GM12873 (cell line): ENCODE measurements around the gene TSNAX.

Source experiments
- TF ChIP-seq, protein P1 (sequence below): IDR thresholded peaks from 2 replicates; pipeline ENCODE4 v1.5.1; 2012; ENCODE audit warnings: low read depth, mild to moderate bottlenecking, moderate library complexity, low read length, control low read depth; ENCODE audit not compliant: insufficient read depth; ENCODE audit errors: missing control alignments

The TSNAX gene

DNA sequence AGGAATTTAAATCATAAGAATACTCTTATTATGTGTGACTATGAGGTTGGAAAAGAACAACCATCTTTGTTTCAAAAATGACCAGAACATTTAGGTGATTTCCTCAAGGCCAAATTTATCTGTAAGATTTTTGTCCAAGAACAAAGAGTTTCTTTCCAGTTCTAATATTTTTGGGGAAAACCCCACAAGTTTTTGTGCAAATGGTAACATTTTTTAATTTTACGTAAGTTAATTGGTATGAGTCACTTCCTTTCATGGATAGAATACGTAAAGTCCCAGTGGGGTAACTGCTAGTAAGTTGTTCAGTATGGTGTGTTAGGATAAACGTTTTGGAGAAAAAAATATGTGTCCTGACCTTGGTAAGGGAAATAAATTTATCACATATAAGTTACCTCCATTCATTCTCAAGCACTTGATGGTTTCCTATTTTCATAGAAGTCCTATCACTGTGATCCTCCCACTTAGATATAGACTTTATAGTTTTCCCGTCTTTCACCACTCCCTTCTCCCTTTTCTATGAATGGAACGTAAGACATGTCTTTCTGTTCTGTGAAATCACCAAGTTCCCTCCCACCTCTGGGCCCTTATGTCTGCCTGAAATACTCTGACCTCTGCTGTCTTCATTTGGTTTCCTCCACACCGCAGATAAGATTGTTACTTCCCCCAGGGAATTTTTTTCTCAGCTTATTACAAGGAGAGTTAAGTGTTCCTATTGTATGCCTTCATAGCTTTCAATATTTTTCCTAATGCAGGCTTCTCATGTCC lies 34.9 kb upstream of the TSNAX start:
- TF ChIP-seq, protein P1, sequence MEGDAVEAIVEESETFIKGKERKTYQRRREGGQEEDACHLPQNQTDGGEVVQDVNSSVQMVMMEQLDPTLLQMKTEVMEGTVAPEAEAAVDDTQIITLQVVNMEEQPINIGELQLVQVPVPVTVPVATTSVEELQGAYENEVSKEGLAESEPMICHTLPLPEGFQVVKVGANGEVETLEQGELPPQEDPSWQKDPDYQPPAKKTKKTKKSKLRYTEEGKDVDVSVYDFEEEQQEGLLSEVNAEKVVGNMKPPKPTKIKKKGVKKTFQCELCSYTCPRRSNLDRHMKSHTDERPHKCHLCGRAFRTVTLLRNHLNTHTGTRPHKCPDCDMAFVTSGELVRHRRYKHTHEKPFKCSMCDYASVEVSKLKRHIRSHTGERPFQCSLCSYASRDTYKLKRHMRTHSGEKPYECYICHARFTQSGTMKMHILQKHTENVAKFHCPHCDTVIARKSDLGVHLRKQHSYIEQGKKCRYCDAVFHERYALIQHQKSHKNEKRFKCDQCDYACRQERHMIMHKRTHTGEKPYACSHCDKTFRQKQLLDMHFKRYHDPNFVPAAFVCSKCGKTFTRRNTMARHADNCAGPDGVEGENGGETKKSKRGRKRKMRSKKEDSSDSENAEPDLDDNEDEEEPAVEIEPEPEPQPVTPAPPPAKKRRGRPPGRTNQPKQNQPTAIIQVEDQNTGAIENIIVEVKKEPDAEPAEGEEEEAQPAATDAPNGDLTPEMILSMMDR = no peak

DNA sequence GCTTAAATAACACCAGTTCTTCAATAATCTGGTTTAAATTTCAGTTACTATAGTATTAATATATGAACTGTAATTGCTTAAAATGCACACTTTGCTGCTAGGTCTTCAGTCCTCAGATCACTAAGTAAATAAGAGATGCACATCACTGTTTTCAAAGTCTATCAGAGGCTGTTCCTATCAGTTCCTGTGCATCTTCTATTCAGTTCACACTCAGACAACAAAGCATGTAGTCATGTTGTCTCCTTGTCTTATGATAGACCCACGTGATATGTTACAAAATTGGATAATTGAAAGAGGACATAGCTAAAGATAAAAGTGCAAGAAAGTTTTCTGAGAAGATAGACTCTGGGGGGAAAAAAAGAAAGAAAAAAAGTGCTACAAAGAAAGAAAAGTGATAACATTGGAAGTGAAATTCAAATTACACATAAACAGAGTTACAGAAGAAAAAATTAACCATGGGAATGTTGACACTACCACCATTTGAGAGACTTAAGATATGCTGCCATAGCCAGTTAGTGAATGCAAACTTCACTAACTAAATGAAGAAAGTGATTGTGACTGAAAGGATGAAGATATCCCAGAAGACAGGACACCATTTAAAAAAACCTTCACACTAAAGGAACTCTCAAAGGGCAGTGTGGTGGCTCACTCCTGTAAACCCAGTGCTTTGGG lies 33.9 kb upstream of the TSNAX start:
- TF ChIP-seq, protein P1 = no peak

DNA sequence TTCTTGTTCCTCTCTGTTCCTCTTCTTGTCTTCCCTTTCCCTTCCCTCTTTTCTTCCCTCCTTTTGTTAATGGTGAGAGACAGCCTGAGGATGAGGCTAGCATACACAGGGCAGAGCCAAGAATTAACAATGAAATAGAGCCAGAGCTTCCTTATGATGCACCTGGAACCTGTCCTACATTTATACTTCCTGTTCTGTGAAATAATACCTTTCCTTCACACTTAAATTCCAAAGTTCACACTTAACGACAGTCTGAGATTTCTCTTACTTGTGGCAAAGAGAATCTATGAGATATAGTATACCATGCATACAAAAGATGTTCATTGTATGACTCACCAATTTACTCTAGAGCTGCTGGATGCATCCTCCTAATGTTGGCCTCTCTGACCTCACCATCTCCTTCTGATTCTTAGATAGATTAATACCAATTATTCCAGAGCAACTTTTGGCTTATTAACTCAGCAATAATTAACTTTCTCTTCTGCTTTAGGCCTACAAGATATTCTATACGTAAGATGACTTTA lies 30.8 kb upstream of the TSNAX start:
- TF ChIP-seq, protein P1 = no peak

DNA sequence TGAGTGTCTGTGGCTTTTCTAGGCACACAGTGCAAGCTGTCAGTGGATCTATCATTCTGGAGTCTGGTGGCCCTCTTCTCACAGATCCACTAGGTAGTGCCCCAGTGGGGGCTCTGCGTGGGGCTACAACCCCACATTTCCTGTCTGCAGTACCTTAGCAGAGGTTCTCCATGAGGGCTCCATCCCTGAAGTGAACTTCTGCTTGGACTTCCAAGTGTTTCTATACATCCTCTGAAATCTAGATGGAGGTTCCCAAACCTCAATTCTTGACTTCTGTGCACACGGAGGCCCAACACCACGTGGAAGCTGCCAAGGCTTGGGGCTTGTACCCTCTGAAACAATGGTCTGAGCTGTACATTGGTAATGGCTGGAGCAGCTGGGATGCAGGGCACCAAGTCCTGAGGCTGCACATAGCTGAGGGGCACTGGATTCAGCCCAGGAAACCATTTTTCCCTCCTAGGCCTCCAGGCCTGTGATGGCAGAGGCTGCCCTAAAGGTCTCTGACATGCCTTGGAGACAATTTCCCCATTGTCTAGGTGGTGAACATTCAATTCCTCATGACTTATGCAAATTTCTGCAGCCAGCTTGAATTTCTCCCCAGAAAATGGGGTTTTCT lies 29.2 kb upstream of the TSNAX start:
- TF ChIP-seq, protein P1 = no peak

DNA sequence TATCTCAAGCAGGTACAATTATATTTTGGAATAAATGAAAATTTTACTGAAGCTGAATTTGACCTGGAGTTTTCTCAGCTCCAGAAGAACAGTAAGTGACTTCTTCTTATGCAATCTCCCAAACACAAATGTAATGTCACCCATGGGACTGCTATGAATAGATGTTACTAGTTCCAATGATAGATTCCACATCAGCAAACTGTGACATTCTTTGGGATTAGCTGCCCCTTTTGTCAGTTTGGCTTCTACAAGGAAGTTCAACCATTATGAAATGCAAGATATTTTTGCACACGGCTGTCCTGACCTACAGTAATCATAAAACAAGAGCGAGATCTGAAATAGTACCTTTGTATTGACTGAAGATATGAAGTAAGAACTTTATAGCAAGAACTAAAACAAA lies 27.8 kb upstream of the TSNAX start:
- TF ChIP-seq, protein P1 = no peak

DNA sequence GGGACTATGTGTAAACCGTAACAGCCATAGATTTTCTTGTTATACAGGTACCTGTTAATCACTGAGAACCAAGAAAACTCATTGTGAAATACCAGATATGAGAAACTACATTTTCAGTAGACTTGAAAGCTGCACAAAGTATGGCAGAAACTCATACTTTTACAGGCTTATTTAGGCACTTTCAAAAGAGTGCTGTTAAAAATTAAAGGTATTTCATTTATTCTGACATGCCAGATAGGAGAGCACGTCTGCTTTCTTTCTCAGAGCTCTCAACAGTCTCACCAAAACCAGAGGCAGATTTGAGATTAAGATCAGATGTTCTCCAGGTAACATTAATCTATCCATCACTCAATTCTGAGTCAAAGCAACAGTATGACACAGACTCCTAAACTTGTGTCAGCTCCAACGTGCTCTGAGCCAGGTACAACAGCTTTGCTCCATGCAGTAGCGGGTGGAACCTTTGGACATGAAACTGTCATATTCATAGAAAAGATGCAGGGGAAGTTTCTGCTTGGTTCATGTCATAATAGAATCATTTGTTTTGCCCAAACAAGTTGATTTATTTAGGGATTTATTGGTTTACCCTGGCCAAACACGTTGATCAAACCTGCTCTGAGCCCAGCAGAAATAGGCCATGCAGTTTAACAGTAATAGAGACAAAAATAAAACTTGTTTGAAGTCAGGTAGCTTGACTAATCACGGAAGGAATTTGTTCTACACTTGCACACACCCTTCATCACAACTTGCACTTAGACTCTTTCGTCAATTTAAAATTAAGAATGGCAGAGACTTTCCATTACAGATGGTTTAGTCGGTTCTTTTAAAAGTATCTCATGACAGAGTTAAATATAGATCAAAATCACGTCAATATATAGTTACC lies 20.8 kb upstream of the TSNAX start:
- TF ChIP-seq, protein P1 = no peak

DNA sequence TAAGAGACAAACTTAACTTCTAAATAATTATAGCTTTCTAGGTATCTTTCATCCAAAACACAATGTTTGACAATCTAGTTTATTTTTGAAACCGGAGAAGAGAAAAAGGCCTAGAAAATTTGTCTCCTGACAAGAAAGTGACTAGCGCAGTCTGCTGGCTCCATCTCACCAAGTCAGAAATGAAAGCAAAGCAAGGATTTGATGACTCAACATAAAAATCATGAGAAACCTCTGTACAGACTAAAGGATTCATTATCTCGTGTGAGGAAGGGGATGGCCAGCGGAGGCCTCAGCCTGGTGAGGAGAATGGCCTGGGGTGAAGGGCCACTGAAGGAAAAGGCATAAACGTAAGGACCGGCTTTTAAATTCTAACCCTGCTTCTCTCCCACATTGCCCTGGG lies 20.0 kb upstream of the TSNAX start:
- TF ChIP-seq, protein P1 = no peak
